22Rv1 (cell line): Measurements from ENCODE around the gene PECR.

Experiments used
- H3K27ac ChIP-seq: fragments of 450-650 bp; 2 replicates; pipeline ENCODE4 v1.5.1; 2017
- ZFX ChIP-seq: fragments of 450-650 bp; IDR thresholded peaks from 2 replicates; pipeline ENCODE4 v1.6.1; 2017; ENCODE audit warnings: antibody characterized with exemption, borderline replicate concordance
- TF ChIP-seq, protein P1 (sequence below): fragments of 450-650 bp; IDR thresholded peaks from 2 replicates; pipeline ENCODE4 v1.5.1; 2017; ENCODE audit warnings: mild to moderate bottlenecking

The PECR gene

DNA sequence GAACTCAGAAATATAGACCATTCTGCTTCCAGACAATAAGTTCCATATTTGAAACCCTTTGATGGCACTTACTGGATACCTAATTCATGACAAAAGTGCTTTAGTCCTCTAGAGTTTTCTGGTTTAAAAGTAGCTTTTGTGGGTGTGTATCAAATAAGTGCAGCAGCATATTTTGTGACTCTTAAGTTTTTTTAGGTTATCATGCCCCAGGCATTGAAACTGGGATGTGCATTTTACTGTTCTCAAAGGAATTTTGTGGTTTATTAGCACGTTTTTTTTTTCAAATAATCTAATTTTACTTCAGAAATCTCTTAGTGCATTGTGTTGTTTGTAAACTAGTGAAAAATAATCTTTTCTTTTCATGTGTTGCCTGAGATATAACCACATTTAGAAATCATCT is 29.0 kb upstream of the PECR start:
- TF ChIP-seq, protein P1, sequence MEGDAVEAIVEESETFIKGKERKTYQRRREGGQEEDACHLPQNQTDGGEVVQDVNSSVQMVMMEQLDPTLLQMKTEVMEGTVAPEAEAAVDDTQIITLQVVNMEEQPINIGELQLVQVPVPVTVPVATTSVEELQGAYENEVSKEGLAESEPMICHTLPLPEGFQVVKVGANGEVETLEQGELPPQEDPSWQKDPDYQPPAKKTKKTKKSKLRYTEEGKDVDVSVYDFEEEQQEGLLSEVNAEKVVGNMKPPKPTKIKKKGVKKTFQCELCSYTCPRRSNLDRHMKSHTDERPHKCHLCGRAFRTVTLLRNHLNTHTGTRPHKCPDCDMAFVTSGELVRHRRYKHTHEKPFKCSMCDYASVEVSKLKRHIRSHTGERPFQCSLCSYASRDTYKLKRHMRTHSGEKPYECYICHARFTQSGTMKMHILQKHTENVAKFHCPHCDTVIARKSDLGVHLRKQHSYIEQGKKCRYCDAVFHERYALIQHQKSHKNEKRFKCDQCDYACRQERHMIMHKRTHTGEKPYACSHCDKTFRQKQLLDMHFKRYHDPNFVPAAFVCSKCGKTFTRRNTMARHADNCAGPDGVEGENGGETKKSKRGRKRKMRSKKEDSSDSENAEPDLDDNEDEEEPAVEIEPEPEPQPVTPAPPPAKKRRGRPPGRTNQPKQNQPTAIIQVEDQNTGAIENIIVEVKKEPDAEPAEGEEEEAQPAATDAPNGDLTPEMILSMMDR = no peak
- no peak for TF ChIP-seq ZFX
- peak overlapping the region; percentile 78 for H3K27ac ChIP-seq

- H3K27ac ChIP-seq = peak overlapping the region; percentile 78
- TF ChIP-seq ZFX = no peak
- TF ChIP-seq, protein P1 = peak; percentile 66
Observed at GRCh38 chr2:216109962-216110614, 28.5 kb upstream of the PECR start.

DNA sequence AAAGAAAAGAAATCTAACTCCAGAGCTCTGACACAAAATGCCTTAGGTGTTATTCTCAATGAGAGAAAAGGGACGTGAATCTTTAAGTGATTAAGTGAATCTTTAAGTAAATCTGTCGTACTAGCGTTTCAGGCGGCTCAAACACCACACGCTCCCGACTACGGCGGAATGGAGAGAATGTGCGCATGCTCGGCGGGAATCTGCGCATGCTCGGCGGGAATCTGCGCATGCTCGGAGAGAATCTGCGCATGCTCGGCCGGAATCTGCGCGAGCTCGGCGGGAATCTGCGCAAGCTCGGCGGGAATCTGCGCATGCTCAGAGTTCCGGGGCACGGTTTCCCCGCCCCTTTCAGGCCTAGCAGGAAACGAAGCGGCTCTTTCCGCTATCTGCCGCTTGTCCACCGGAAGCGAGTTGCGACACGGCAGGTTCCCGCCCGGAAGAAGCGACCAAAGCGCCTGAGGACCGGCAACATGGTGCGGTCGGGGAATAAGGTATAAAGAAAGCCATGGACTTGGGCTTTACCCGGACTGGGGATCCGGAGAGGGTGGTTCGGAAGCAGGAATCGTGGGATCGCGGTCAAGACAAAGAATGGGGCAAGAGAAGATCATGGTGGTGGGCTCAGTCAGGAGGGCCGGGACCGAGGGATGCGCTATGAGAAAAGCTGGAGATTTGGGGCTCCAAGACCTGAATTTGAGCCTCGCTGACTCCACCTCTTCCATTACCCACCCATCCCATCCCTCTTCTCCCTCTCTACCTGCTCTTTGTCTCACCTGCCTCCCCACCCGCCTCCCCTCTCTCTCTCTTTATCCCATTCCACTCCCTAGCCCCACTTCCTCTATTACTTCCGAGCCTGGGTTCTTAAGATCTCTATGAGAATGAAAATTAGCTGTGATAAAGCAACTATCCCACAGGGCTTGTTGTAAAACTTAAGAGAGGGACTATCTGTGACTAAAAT is 27.6 kb upstream of the PECR start, which contains the start of gene XRCC5:
TSS of gene XRCC5 (plus strand) at position 382 of the 955 bp plus-strand sequence. CDS start at position 471, 89 bp downstream.
- peak within 1 kb of the TSS; percentile 78 for H3K27ac ChIP-seq
- TF ChIP-seq, protein P1 = no peak
- TF ChIP-seq ZFX = no peak

- no peak for TF ChIP-seq ZFX
- TF ChIP-seq, protein P1 = no peak
- H3K27ac ChIP-seq = peak overlapping the region; percentile 78
Observed at GRCh38 chr2:216108310-216108966, 26.8 kb upstream of the PECR start.

DNA sequence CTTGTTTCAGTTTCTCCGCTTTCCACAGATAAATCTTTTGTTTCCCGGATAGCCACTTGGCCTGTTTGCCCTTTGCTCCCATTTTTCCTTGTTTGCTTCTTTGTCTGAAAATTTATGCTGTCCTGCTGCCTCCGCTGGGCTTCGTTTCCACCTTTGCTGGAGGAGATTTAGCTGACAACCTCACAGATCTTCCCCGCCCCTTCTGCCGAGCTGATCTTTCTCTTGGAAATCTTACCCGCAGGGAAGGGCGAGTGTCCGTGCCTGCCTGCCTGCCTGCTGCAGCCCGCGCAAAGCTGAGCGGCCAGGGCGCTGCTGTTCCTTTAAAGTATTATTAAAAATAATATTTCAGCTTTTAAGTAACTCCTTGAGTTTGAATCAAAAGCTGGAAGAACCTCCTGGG is 26.2 kb upstream of the PECR start:
- no peak for TF ChIP-seq ZFX
- TF ChIP-seq, protein P1 = no peak

DNA sequence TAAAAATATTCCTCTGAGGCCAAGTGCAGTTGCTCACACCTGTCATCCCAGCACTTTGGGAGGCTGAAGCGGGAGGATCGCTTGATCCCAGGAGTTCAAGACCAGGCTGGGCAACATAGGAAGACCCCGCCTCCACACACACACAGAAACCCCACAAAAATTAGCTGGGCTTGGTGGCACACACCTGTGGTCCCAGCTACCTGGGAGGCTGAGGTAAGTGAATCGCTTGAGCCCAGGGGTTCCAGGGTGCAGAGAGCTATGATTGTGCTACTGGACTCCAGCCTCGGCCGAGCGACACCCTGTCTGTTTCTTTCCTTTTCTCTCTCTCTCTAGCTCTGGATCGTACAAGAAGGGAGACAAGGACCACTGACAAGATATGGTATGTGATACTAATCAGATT is 25.7 kb upstream of the PECR start:
- TF ChIP-seq, protein P1 = no peak
- TF ChIP-seq ZFX = no peak
- no peak overlapping the region for H3K27ac ChIP-seq

More for the DNA sequence above, 26.2 kb upstream of the PECR start:
- no peak overlapping the region for H3K27ac ChIP-seq
